PC-9 (cell line): Measurements from ENCODE around the gene SERTAD2. TPM values are rescaled to one million over a fixed set of nuclear protein-coding genes. Genes with fewer than 3 reads are reported as not detected.

Experiments
- BruUV-seq: library from RNA; stranded (reverse); fragments of 400-500 nt; replicated peaks from 2 replicates; lab custom pipeline; 2021; lab: Mats Ljungman, UMichigan
- CTCF ChIA-PET: fragments of 300-600 bp; sonication (Branson Sonifier 250); formaldehyde crosslinking; loops from one replicate; lab custom pipeline; 2022; ENCODE audit warnings: antibody characterized with exemption; lab: Charles Lee
- POLR2A ChIA-PET: fragments of 300-600 bp; sonication (Branson Sonifier 250); formaldehyde crosslinking; loops from one replicate; lab custom pipeline; 2022; ENCODE audit warnings: antibody characterized with exemption; ENCODE audit not compliant: unreplicated experiment; lab: Charles Lee
- DNase-seq, 2 experiments: peaks; one replicate each; pipeline versions ENCODE4 v3.0.0 to v3.0.0-alpha.2; 2015 to 2022; ENCODE audit warnings: mixed read lengths in 1 of 2
- H2AFZ ChIP-seq: fragments of 200-600 bp; sonication (generic); 2 replicates; pipeline ENCODE4 v1.8.1; 2017; ENCODE audit warnings: antibody characterized with exemption
- H3F3A ChIP-seq: fragments of 200-600 bp; sonication (generic); 2 replicates; pipeline ENCODE4 v1.8.1; 2017; ENCODE audit warnings: antibody characterized with exemption, mild to moderate bottlenecking, low read depth; ENCODE audit not compliant: insufficient read depth
- H3K27ac ChIP-seq: fragments of 200-600 bp; sonication (generic); 2 replicates; pipeline ENCODE4 v1.6.1; 2016; ENCODE audit warnings: mixed run types
- H3K27me3 ChIP-seq: fragments of 200-600 bp; sonication (generic); 2 replicates; pipeline ENCODE4 v1.6.1; 2016; ENCODE audit warnings: low read depth, mixed run types; ENCODE audit not compliant: insufficient read depth
- H3K36me3 ChIP-seq: fragments of 200-600 bp; sonication (generic); 2 replicates; pipeline ENCODE4 v1.6.1; 2016; ENCODE audit warnings: low read depth, mixed run types
- H3K4me1 ChIP-seq: fragments of 200-600 bp; sonication (generic); replicated peaks from 2 replicates; pipeline ENCODE4 v1.6.1; 2016; ENCODE audit warnings: mixed run types; ENCODE audit not compliant: insufficient read depth
- H3K4me2 ChIP-seq: fragments of 200-600 bp; sonication (generic); 2 replicates; pipeline ENCODE4 v1.6.1; 2017; ENCODE audit warnings: mixed run types
- H3K4me3 ChIP-seq: fragments of 200-600 bp; sonication (generic); 2 replicates; pipeline ENCODE4 v1.6.1; 2016; ENCODE audit warnings: mixed run types
- H3K79me2 ChIP-seq: fragments of 200-600 bp; sonication (generic); 2 replicates; pipeline ENCODE4 v1.6.1; 2017; ENCODE audit warnings: low read depth, mixed run types
- H3K9me2 ChIP-seq: fragments of 200-600 bp; sonication (generic); 2 replicates; pipeline ENCODE4 v1.8.1; 2017; ENCODE audit warnings: mild to moderate bottlenecking; ENCODE audit not compliant: insufficient read depth
- H3K9me3 ChIP-seq: fragments of 200-600 bp; sonication (generic); 2 replicates; pipeline ENCODE4 v1.8.1; 2016; ENCODE audit warnings: low read depth; ENCODE audit not compliant: insufficient read depth
- H4K20me1 ChIP-seq: fragments of 200-600 bp; sonication (generic); 2 replicates; pipeline ENCODE4 v1.8.1; 2017; ENCODE audit not compliant: insufficient read depth
- EZH2 ChIP-seq: fragments of 200-600 bp; sonication (generic); IDR thresholded peaks from 2 replicates; pipeline ENCODE4 v1.8.0; 2017; ENCODE audit warnings: antibody characterized with exemption, low read depth
- intact Hi-C: fragments of 100-400 bp; cut with micrococcal nuclease; formaldehyde crosslinking; loops from one replicate; pipeline ENCODE4 v1.10.0; 2022; ENCODE audit not compliant: unreplicated experiment
- total RNA-seq: library from RNA; stranded (reverse); gene quantifications from 2 replicates; pipeline ENCODE4 v1.2.3, GENCODE V29; 2021
- TF ChIP-seq, protein P1 (sequence below): fragments of 200-600 bp; sonication (generic); conservative IDR thresholded peaks from 2 replicates; pipeline ENCODE4 v1.6.1; 2017; ENCODE audit warnings: mixed run types, antibody characterized with exemption, mild to moderate bottlenecking, moderate library complexity

The SERTAD2 gene
- total RNA-seq, 1 experiment from 2014 or later = 31.4 TPM

- ChIA-PET CTCF (no interaction called here), POLR2A (interaction anchor here (0.6 kb wide), 1 partner anchor 207 kb away, joined by 3 read pairs; no protein-coding TSS in a partner anchor)
- no peaks in the 10 kb centered on the region for H3K9me2 ChIP-seq
- peaks cover 12% of the 10 kb centered on the region for H3K4me1 ChIP-seq
- no peaks in the 10 kb centered on the region for H3K79me2 ChIP-seq
- peak; percentile 18 to 57 for DNase-seq
- intact Hi-C loops = no loop called here
- BruUV-seq = no TSS peak
- 0 out of 2 replicates have a peak overlapping the region, but pooled peaks have one; percentile 1 for H3K4me2 ChIP-seq
- H3K9me3 ChIP-seq = no peaks in the 10 kb centered on the region
- no peaks in the 10 kb centered on the region for H4K20me1 ChIP-seq
- H2AFZ ChIP-seq = no peak overlapping the region
- H3K36me3 ChIP-seq = no peaks in the 10 kb centered on the region
- H3F3A ChIP-seq = no peaks in the 10 kb centered on the region; the same call in 1 of the 2 replicates
- H3K27ac ChIP-seq = 0 out of 2 replicates have a peak overlapping the region, but pooled peaks have one; percentile 12
- H3K4me3 ChIP-seq = no peak overlapping the region
- no peaks in the 10 kb centered on the region for H3K27me3 ChIP-seq
- TF ChIP-seq EZH2 = no peak
- TF ChIP-seq, protein P1, sequence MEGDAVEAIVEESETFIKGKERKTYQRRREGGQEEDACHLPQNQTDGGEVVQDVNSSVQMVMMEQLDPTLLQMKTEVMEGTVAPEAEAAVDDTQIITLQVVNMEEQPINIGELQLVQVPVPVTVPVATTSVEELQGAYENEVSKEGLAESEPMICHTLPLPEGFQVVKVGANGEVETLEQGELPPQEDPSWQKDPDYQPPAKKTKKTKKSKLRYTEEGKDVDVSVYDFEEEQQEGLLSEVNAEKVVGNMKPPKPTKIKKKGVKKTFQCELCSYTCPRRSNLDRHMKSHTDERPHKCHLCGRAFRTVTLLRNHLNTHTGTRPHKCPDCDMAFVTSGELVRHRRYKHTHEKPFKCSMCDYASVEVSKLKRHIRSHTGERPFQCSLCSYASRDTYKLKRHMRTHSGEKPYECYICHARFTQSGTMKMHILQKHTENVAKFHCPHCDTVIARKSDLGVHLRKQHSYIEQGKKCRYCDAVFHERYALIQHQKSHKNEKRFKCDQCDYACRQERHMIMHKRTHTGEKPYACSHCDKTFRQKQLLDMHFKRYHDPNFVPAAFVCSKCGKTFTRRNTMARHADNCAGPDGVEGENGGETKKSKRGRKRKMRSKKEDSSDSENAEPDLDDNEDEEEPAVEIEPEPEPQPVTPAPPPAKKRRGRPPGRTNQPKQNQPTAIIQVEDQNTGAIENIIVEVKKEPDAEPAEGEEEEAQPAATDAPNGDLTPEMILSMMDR = no peak
Measured at GRCh38 chr2:64675860-64676259, 22.1 kb upstream of the SERTAD2 start.

- H4K20me1 ChIP-seq = no peaks in the 10 kb centered on the region
- no peaks in the 10 kb centered on the region for H3K9me2 ChIP-seq
- no peaks in the 10 kb centered on the region for H3K36me3 ChIP-seq
- no peak for DNase-seq
- no peak overlapping the region for H3K27ac ChIP-seq
- POLR2A ChIA-PET = interaction anchor here (0.6 kb wide), 1 partner anchor 15 kb away, joined by 3 read pairs; no protein-coding TSS in a partner anchor
- H3K4me1 ChIP-seq = peaks cover 12% of the 10 kb centered on the region
- intact Hi-C loops = no loop called here
- no peaks in the 10 kb centered on the region for H3K27me3 ChIP-seq
- no peaks in the 10 kb centered on the region; the same call in 1 of the 2 replicates for H3F3A ChIP-seq
- TF ChIP-seq EZH2 = no peak
- TF ChIP-seq, protein P1 = no peak
- no peak overlapping the region for H2AFZ ChIP-seq
- CTCF ChIA-PET = no interaction called here
- no TSS peak for BruUV-seq
- H3K79me2 ChIP-seq = no peaks in the 10 kb centered on the region
- no peaks in the 10 kb centered on the region for H3K9me3 ChIP-seq
- H3K4me3 ChIP-seq = no peak overlapping the region
- H3K4me2 ChIP-seq = no peak overlapping the region
Measured at GRCh38 chr2:64672708-64673107, 19.0 kb upstream of the SERTAD2 start.

- Histone ChIP-seq H4K20me1 (no peaks in the 10 kb centered on the region), H3K9me3 (no peaks in the 10 kb centered on the region), H3K4me3 (no peak overlapping the region), H3K4me1 (no peaks in the 10 kb centered on the region), H3K27me3 (no peaks in the 10 kb centered on the region), H3K9me2 (no peaks in the 10 kb centered on the region), H3K27ac (no peak overlapping the region), H3F3A (no peaks in the 10 kb centered on the region), H2AFZ (no peak overlapping the region), H3K79me2 (no peaks in the 10 kb centered on the region), H3K4me2 (no peak overlapping the region), H3K36me3 (no peaks in the 10 kb centered on the region)
- TF ChIP-seq, protein P1 = no peak
- no peak for TF ChIP-seq EZH2
- intact Hi-C loops = no loop called here
- no peak for DNase-seq
- CTCF ChIA-PET = no interaction called here
- BruUV-seq = no TSS peak
- POLR2A ChIA-PET = no interaction called here
Measured at GRCh38 chr2:64670047-64670446, 16.3 kb upstream of the SERTAD2 start.
